H1 (cell line): ENCODE results near the gene HTR3A. TPM values are rescaled to one million over a fixed set of nuclear protein-coding genes. Genes with fewer than 3 reads are reported as not detected.

Experiments
- CTCF ChIA-PET: fragments of 300-600 bp; sonication (Branson Sonifier 250); formaldehyde crosslinking; loops from one replicate; lab custom pipeline; 2021; ENCODE audit not compliant: partially characterized antibody; lab: Charles Lee
- POLR2A ChIA-PET: fragments of 300-600 bp; sonication (Branson Sonifier 250); formaldehyde crosslinking; loops from one replicate; lab custom pipeline; 2021; ENCODE audit warnings: inconsistent platforms; ENCODE audit not compliant: partially characterized antibody; lab: Charles Lee
- DNase-seq, 2 experiments: peaks; one replicate each; pipeline versions ENCODE4 v3.0.0 to v3.0.0-alpha.2; 2010 to 2022; ENCODE audit warnings: low spot score in 2 of 2, low read depth in 1 of 2, mixed read lengths in 1 of 2
- FAIRE-seq: peaks from 2 replicates; lab custom pipeline; 2011; peaks lifted over from hg19 to GRCh38; lab: Jason Lieb, UNC
- H2AFZ ChIP-seq: 2 replicates; pipeline ENCODE4 v1.8.1; 2012; ENCODE audit warnings: low read length, inconsistent platforms
- H2AK5ac ChIP-seq: 2 replicates; pipeline ENCODE4 v1.6.1; 2013; ENCODE audit warnings: low read depth, low read length
- H2BK120ac ChIP-seq: replicated peaks from 2 replicates; pipeline ENCODE3; 2013; ENCODE audit warnings: low read depth, low read length, inconsistent platforms
- H2BK12ac ChIP-seq: 2 replicates; pipeline ENCODE4 v1.6.1; 2013; ENCODE audit warnings: low read depth, low read length
- H2BK15ac ChIP-seq: 2 replicates; pipeline ENCODE4 v1.6.1; 2013; ENCODE audit warnings: low read length
- H2BK20ac ChIP-seq: 2 replicates; pipeline ENCODE4 v1.6.1; 2013; ENCODE audit warnings: low read length
- H2BK5ac ChIP-seq: 2 replicates; pipeline ENCODE4 v1.6.1; 2013; ENCODE audit warnings: low read depth, low read length
- H3K14ac ChIP-seq: 2 replicates; pipeline ENCODE4 v1.6.1; 2013; ENCODE audit warnings: inconsistent platforms; ENCODE audit not compliant: insufficient read length
- H3K18ac ChIP-seq: 2 replicates; pipeline ENCODE4 v1.6.1; 2013; ENCODE audit warnings: low read length; ENCODE audit errors: extremely low read depth
- H3K23ac ChIP-seq: 2 replicates; pipeline ENCODE4 v1.6.1; 2013; ENCODE audit warnings: inconsistent platforms; ENCODE audit not compliant: insufficient read length
- H3K23me2 ChIP-seq: 2 replicates; pipeline ENCODE4 v1.6.1; 2013; ENCODE audit warnings: low read depth, low read length
- H3K27ac ChIP-seq: 2 replicates; pipeline ENCODE4 v1.6.1; 2011; ENCODE audit warnings: low read depth, low read length, inconsistent platforms
- H3K27me3 ChIP-seq, 4 experiments: replicated peaks in 1 of 4; 1 replicate in 1 of 4; 2 replicates in 3 of 4; pipeline versions ENCODE4 v1.6.1 to v1.8.1; 2011 to 2013; ENCODE audit warnings: low read length in 3 of 4, mild to moderate bottlenecking in 3 of 4, inconsistent platforms in 2 of 4, mixed read lengths in 2 of 4, moderate library complexity in 1 of 4; ENCODE audit not compliant: control insufficient read depth in 3 of 4, insufficient read depth in 3 of 4; ENCODE audit errors: extremely low read depth in 1 of 4
- H3K36me3 ChIP-seq, 4 experiments: 2 replicates each; pipeline versions ENCODE4 v1.6.1 to v1.8.1; 2011 to 2013; ENCODE audit warnings: mild to moderate bottlenecking in 4 of 4, low read length in 3 of 4, moderate library complexity in 2 of 4, control low read depth in 1 of 4, inconsistent platforms in 1 of 4; ENCODE audit not compliant: insufficient read depth in 4 of 4, control insufficient read depth in 2 of 4
- H3K4ac ChIP-seq: replicated peaks from 2 replicates; pipeline ENCODE3; 2013; ENCODE audit warnings: low read length, low read depth, mixed read lengths, inconsistent platforms; ENCODE audit not compliant: insufficient read length
- H3K4me1 ChIP-seq, 4 experiments: replicated peaks in 1 of 4; 1 replicate in 1 of 4; 2 replicates in 3 of 4; pipeline versions ENCODE4 v1.6.1 to v1.8.1; 2011 to 2013; ENCODE audit warnings: low read length in 3 of 4, inconsistent platforms in 2 of 4, mixed read lengths in 1 of 4; ENCODE audit not compliant: insufficient read depth in 4 of 4, control insufficient read depth in 3 of 4
- H3K4me2 ChIP-seq, 2 experiments: 2 replicates each; pipeline versions ENCODE4 v1.6.1 to v1.8.1; 2011 to 2013; ENCODE audit warnings: low read depth in 2 of 2, low read length in 2 of 2, control low read depth in 1 of 2, inconsistent platforms in 1 of 2, mild to moderate bottlenecking in 1 of 2; ENCODE audit not compliant: insufficient read depth in 1 of 2
- H3K4me3 ChIP-seq, 4 experiments: fragments of 200-600, 300-600 bp in 1 of 4; sonication (generic), shearing (Covaris generic), sonication (Bioruptor Twin) in 1 of 4; 2 replicates each; pipeline versions ENCODE4 v1.5.1 to v1.8.1; 2011 to 2016; ENCODE audit warnings: low read length in 4 of 4, low read depth in 3 of 4, control low read depth in 2 of 4, inconsistent platforms in 2 of 4, mild to moderate bottlenecking in 2 of 4, mixed read lengths in 1 of 4, moderate library complexity in 1 of 4; ENCODE audit not compliant: insufficient read depth in 2 of 4; ENCODE audit errors: extremely low read depth in 1 of 4
- H3K56ac ChIP-seq: replicated peaks from 2 replicates; pipeline ENCODE3; 2013; ENCODE audit warnings: low read depth, mild to moderate bottlenecking, mixed read lengths, low read length, inconsistent platforms; ENCODE audit not compliant: insufficient read length
- H3K79me1 ChIP-seq: 2 replicates; pipeline ENCODE4 v1.6.1; 2013; ENCODE audit warnings: low read depth, low read length, control low read depth
- H3K79me2 ChIP-seq, 2 experiments: 2 replicates each; pipeline versions ENCODE4 v1.6.1 to v1.8.1; 2012 to 2013; ENCODE audit warnings: low read length in 2 of 2, mild to moderate bottlenecking in 2 of 2, inconsistent platforms in 1 of 2; ENCODE audit not compliant: insufficient read depth in 2 of 2, control insufficient read depth in 1 of 2
- H3K9ac ChIP-seq, 4 experiments: replicated peaks in 1 of 4; 1 replicate in 1 of 4; 2 replicates in 3 of 4; pipeline versions ENCODE4 v1.6.1 to v1.8.1; 2011 to 2013; ENCODE audit warnings: low read depth in 3 of 4, low read length in 3 of 4, control low read depth in 2 of 4, mild to moderate bottlenecking in 2 of 4, moderate library complexity in 2 of 4, inconsistent platforms in 1 of 4; ENCODE audit errors: extremely low read depth in 1 of 4
- H3K9me3 ChIP-seq, 2 experiments: 2 replicates each; pipeline versions ENCODE4 v1.6.1 to v1.8.1; 2012 to 2013; ENCODE audit warnings: mild to moderate bottlenecking in 2 of 2, moderate library complexity in 2 of 2, control low read depth in 1 of 2, inconsistent platforms in 1 of 2, low read depth in 1 of 2, low read length in 1 of 2, mixed read lengths in 1 of 2; ENCODE audit not compliant: insufficient read depth in 2 of 2
- H4K20me1 ChIP-seq, 2 experiments: replicated peaks in 1 of 2; 2 replicates each; pipeline versions ENCODE3 to v1.8.1; 2011 to 2013; ENCODE audit warnings: inconsistent platforms in 2 of 2, low read length in 2 of 2, mild to moderate bottlenecking in 1 of 2; ENCODE audit not compliant: insufficient read depth in 2 of 2, control insufficient read depth in 1 of 2
- H4K5ac ChIP-seq: 2 replicates; pipeline ENCODE4 v1.6.1; 2013; ENCODE audit warnings: low read length, low read depth, mixed read lengths, inconsistent platforms; ENCODE audit not compliant: insufficient read length
- H4K8ac ChIP-seq: 2 replicates; pipeline ENCODE4 v1.8.0; 2013; ENCODE audit warnings: mild to moderate bottlenecking, moderate library complexity, low read length, inconsistent platforms; ENCODE audit not compliant: insufficient read depth; ENCODE audit errors: extremely low read depth
- H4K91ac ChIP-seq: replicated peaks from 2 replicates; pipeline ENCODE3; 2013; ENCODE audit warnings: low read length, mixed read lengths, inconsistent platforms; ENCODE audit not compliant: insufficient read length
- BRCA1 ChIP-seq: IDR thresholded peaks from 2 replicates; pipeline ENCODE4 v1.6.1; 2012; ENCODE audit warnings: low read depth, low read length, improper control_type of control experiment
- CBX8 ChIP-seq: fragments of 300-800, 300-1000 bp; sonication (generic); IDR thresholded peaks from 2 replicates; pipeline ENCODE4 v1.7.1; 2016; ENCODE audit warnings: low read depth, low read length, borderline replicate concordance
- KDM4A ChIP-seq: IDR thresholded peaks from one replicate; pipeline ENCODE4 v1.7.1; 2012; ENCODE audit warnings: low read depth, mild to moderate bottlenecking, moderate library complexity, low read length, inconsistent platforms; ENCODE audit not compliant: severe bottlenecking
- KDM5A ChIP-seq: fragments of 200-600 bp; IDR thresholded peaks from 2 replicates; pipeline ENCODE4 v1.7.1; 2012; ENCODE audit warnings: mild to moderate bottlenecking, low read length, inconsistent platforms, mixed read lengths
- NANOG ChIP-seq: IDR thresholded peaks from 2 replicates; pipeline ENCODE4 v1.6.1; 2011; ENCODE audit warnings: low read length, low read depth, mild to moderate bottlenecking, inconsistent platforms; ENCODE audit not compliant: insufficient read depth, poor library complexity, severe bottlenecking
- POLR2A ChIP-seq, 2 experiments: IDR thresholded peaks; 1 replicate in 1 of 2; 2 replicates in 1 of 2; pipeline ENCODE4 v1.6.1; 2011; ENCODE audit warnings: low read depth in 2 of 2, low read length in 2 of 2, mild to moderate bottlenecking in 2 of 2; ENCODE audit errors: control extremely low read depth in 1 of 2
- POU5F1 ChIP-seq: IDR thresholded peaks from 2 replicates; pipeline ENCODE4 v1.6.1; 2011; ENCODE audit warnings: low read depth, mild to moderate bottlenecking, low read length, moderate library complexity
- RAD21 ChIP-seq, 2 experiments: IDR thresholded peaks in 1 of 2; conservative IDR thresholded peaks in 1 of 2; 2 replicates each; pipeline ENCODE4 v1.6.1; 2011; ENCODE audit warnings: low read depth in 2 of 2, low read length in 2 of 2, improper control_type of control experiment in 1 of 2, inconsistent platforms in 1 of 2, mild to moderate bottlenecking in 1 of 2, moderate library complexity in 1 of 2
- RNF2 ChIP-seq: fragments of 200-900, 300-1000 bp; sonication (generic); IDR thresholded peaks from 2 replicates; pipeline ENCODE4 v1.7.1; 2016; ENCODE audit warnings: borderline replicate concordance, low read depth, mild to moderate bottlenecking, antibody characterized with exemption, low read length; ENCODE audit not compliant: poor library complexity, severe bottlenecking; ENCODE audit errors: missing control alignments
- SIX5 ChIP-seq: IDR thresholded peaks from 2 replicates; pipeline ENCODE4 v1.6.1; 2011; ENCODE audit warnings: mild to moderate bottlenecking, low read depth, low read length
- SP1 ChIP-seq: IDR thresholded peaks from 2 replicates; pipeline ENCODE4 v1.6.1; 2011; ENCODE audit warnings: low read depth, low read length
- SUZ12 ChIP-seq: fragments of 200-600 bp; sonication (generic); IDR thresholded peaks from 2 replicates; pipeline ENCODE4 v1.6.1; 2012; ENCODE audit warnings: mild to moderate bottlenecking, inconsistent platforms, low read length, moderate library complexity, mixed read lengths
- TAF7 ChIP-seq: optimal IDR thresholded peaks from 2 replicates; pipeline ENCODE3; 2011; ENCODE audit warnings: low read depth, mild to moderate bottlenecking, inconsistent platforms, low read length, moderate library complexity, borderline replicate concordance
- polyA plus RNA-seq, 7 experiments: library from polyadenylated mRNA; depleted of rRNA in 3 of 7; stranded (reverse) in 5 of 7; unstranded in 2 of 7; fragments of >200 nt in 5 of 7; fragments of 200-250 nt in 2 of 7; gene quantifications; 1 replicate in 5 of 7; 2 replicates in 1 of 7; 4 replicates in 1 of 7; pipeline versions ENCODE4 v1.2.1 to v1.2.3, GENCODE V29; 2011 to 2013; ENCODE audit warnings: missing spikeins in 2 of 7, mixed read lengths in 2 of 7
- total RNA-seq: library from RNA; stranded (reverse); fragmentation: NEBNext Ultra II Directional; extraction: Animal tissue kit (Norgen Biotek cat#: 25700); gene quantifications from 2 replicates; pipeline ENCODE4 v1.2.1, GENCODE V29; 2021

The HTR3A gene
- total and polyA plus RNA-seq, 2 of the 8 experiments (the other 6 are each of a cell fraction or from before 2014, with no cell fraction given), result 7.5 to 8.9 TPM

DNA sequence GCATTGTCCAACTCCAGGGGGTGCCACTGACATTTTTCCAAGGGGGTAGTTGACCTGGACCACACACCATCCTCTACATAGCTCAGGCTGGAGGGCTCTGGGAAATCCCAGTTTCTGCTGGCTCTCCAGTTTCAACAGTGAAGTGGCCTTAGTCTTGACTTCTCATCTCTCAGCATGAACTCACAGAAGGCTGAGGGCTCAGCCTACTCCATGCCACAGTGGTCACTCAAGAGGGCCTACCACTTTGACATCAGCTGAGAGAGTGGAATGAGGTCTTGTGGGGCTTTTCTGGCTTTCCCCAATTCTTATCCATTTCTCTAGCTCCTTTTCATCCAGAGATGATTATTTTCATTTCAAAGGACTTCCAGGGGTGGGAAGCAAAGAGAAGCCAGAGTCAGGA, 7.4 kb downstream of the HTR3A start:
- Histone ChIP-seq H2BK20ac (no peak overlapping the region), H3K4me2 (no peak overlapping the region), H2AK5ac (no peak overlapping the region), H4K8ac (no peak overlapping the region), H3K23ac (no peak overlapping the region), H3K79me2 (no peaks in the 10 kb centered on the region), H4K20me1 (no peaks in the 10 kb centered on the region), H3K14ac (no peak overlapping the region), H3K27ac (no peak overlapping the region), H3K4ac (no peak overlapping the region), H2BK12ac (no peak overlapping the region), H3K4me3 (no peak overlapping the region), H2AFZ (no peak overlapping the region), H3K23me2 (no peaks in the 10 kb centered on the region), H3K9me3 (no peaks in the 10 kb centered on the region)
- DNase-seq, result no peak
- CTCF ChIA-PET, result interaction anchor here (0.6 to 1.4 kb wide), 5 partner anchors 12 to 279 kb away, joined by 3 to 7 read pairs (median 3); no protein-coding TSS in a partner anchor
- TF ChIP-seq SIX5 (no peak), CBX8 (no peak), BRCA1 (no peak), KDM4A (no peak), POLR2A (IDR thresholded peaks at IDR 0.05; ENCODE audit: control extremely low read depth in 1 of 2, low read depth in 2 of 2, low read length in 2 of 2) (no peak), KDM5A (no peak), RAD21 (IDR thresholded peaks at IDR 0.05 in 1 of 2, conservative IDR thresholded peaks at IDR 0.05 in 1 of 2; ENCODE audit: low read depth in 2 of 2, low read length in 2 of 2) (no peak), TAF7 (no peak), RNF2 (no peak), SP1 (no peak), POU5F1 (no peak), NANOG (no peak), SUZ12 (no peak)
- TF ChIP-seq, all 59 proteins: peak for 0
- no peaks in the 10 kb centered on the region for H3K36me3 ChIP-seq
- no peak overlapping the region for H4K5ac ChIP-seq
- H2BK120ac ChIP-seq, result no peak overlapping the region
- H3K18ac ChIP-seq, result no peak overlapping the region
- POLR2A ChIA-PET, result no interaction called here
- no peak overlapping the region for H2BK5ac ChIP-seq
- H3K9ac ChIP-seq, result no peak overlapping the region
- H2BK15ac ChIP-seq, result no peak overlapping the region
- no peak for FAIRE-seq
- no peak overlapping the region for H4K91ac ChIP-seq
- no peak overlapping the region for H3K56ac ChIP-seq
- H3K4me1 ChIP-seq, result no peaks in the 10 kb centered on the region; a peak in 1 of 7 replicates
- no peaks in the 10 kb centered on the region for H3K27me3 ChIP-seq
- no peaks in the 10 kb centered on the region for H3K79me1 ChIP-seq
